Tibial nerve (tissue), 3 donors: ENCODE measurements around the gene RHD.

ENCODE experiments used
- EP300 ChIP-seq, 2 donors: sonication (generic); formaldehyde crosslinking; IDR thresholded peaks; one replicate each; pipeline ENCODE4 v1.6.1; 2017; ENCODE audit warnings: antibody characterized with exemption in 2 of 2, mild to moderate bottlenecking in 1 of 2
- POLR2A ChIP-seq, 2 donors: fragments of 450-650 bp; IDR thresholded peaks; one replicate each; pipeline ENCODE4 v1.6.1; 2017; ENCODE audit warnings: antibody characterized with exemption in 2 of 2, mild to moderate bottlenecking in 2 of 2, moderate library complexity in 2 of 2

GRCh38 chr1:25247024-25247828 is 25.1 kb upstream of the RHD start, which contains the start of gene RSRP1:
- peak; percentile 96 to 100 for TF ChIP-seq EP300 (IDR thresholded peaks at IDR 0.05)
- TF ChIP-seq POLR2A (IDR thresholded peaks at IDR 0.05), result peak; percentile 97 to 100
